NCI-H510A treated with DMSO at 0.1 percent for 48 hours (cell line): Measurements from ENCODE around the gene GNB3.

Experiments used
- DNase-seq: peaks from one replicate; lab custom pipeline; 2025; lab: John Stamatoyannopoulos, UW

The GNB3 gene

DNA sequence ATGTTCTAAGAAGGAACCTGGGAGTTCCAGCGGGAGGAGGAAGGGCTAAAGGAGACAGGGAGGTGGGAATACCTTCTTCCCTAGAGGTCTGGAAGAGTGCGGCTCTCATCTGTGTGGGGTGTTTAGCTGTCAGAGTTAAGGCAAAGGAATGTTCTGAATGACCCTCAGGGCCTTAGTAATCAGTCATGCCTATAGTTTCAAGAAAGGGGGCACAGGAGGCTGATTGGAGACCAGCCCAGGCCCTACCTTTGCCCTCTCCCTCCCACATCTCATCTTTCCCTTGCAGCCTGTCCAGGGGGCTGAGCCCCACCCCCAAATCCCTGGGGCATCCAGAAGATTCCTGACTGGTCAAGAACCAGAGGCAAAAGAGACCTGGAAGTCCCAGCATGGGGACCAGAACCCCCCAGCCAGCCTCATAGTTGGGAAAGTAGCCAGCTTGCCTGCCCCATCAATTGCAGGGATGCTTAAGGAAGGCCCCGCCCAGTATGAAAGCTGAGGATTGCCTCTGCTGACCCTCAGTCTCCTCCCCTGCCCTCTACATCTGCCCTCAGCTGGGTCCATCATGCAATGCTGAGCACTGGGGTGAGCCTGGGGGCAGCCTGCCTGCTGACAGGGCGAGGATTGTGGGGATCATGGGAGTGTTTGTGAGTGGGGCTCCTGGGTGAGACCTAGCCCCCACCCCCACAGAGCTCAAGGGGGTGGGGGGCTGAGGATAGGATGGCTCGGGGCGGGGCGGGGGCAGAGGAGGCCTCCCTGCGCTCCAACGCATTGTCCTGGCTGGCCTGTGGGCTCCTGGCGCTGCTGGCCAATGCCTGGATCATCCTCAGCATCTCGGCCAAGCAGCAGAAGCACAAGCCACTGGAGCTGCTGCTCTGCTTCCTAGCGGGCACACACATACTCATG is 17.3 kb upstream of the GNB3 start:
- no peak for DNase-seq

DNA sequence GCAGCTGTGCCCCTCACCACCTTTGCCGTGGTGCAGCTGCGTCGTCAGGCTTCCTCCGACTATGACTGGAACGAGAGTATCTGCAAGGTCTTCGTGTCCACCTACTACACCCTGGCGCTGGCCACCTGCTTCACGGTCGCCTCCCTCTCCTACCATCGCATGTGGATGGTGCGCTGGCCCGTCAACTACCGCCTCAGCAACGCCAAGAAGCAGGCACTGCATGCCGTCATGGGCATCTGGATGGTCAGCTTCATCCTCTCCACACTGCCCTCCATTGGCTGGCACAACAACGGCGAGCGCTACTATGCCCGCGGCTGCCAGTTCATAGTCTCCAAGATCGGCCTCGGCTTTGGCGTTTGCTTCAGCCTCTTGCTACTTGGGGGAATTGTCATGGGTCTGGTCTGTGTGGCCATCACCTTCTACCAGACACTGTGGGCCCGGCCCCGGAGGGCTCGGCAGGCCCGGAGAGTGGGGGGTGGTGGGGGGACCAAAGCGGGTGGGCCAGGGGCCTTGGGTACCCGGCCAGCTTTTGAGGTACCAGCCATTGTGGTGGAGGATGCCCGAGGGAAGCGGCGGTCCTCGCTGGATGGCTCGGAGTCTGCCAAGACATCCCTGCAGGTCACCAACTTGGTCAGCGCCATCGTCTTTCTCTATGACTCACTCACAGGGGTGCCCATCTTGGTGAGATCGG is 16.5 kb upstream of the GNB3 start:
- no peak for DNase-seq

DNA sequence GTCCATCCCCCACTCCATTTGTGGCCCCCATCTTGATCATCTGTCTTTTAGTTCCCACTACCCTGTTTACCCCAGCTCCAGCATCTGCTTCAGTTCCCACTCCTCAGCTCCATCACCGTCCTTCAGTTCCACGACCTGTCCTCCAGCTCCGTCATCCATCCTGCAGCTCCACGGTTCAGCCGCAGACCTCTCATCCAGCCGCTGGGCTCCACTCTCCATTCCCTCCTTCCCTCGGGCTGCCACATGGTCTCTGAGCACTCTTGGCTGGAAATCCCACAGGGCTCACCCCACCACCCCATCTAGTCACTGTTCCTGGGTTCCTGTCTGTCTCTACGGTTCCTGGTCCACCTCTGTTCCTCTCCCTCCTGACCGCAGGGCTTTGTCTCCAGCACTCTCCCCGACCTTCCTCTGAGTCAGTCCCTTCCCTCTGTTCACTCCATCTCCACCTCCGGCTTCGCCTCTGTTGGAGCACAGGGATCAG is 15.8 kb upstream of the GNB3 start:
- no peak for DNase-seq

- DNase-seq, result peak; percentile 69
These were observed 15.2 kb upstream of the GNB3 start for GRCh38 chr12:6825398-6826124.

- DNase-seq, result no peak
These were observed 14.5 kb upstream of the GNB3 start for GRCh38 chr12:6826125-6826733.

DNA sequence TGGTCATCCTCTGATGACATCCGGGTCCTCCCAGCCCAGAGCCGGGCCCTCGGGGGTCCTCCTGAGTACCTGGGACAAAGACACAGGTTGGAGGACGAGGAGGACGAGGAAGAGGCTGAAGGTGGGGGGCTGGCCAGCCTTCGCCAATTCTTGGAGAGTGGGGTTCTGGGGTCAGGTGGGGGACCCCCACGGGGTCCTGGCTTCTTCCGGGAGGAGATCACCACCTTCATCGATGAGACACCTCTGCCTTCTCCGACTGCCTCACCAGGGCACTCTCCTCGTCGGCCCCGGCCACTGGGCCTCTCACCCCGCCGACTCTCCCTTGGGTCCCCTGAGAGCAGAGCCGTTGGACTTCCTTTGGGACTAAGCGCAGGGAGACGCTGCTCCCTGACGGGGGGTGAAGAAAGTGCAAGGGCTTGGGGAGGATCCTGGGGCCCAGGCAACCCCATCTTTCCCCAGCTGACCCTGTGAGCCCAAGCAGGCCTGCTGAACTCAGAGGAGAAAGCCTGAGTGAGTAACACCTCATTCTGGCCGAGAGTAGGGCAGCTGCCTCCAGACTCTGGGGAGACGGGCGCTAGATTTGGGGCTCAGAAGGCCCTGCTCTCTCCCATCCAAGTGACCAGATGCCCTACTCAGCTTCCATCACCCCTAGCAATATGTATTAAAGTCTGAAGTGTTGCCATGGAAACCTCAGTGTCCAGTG is 13.8 kb upstream of the GNB3 start:
- DNase-seq, result no peak

DNA sequence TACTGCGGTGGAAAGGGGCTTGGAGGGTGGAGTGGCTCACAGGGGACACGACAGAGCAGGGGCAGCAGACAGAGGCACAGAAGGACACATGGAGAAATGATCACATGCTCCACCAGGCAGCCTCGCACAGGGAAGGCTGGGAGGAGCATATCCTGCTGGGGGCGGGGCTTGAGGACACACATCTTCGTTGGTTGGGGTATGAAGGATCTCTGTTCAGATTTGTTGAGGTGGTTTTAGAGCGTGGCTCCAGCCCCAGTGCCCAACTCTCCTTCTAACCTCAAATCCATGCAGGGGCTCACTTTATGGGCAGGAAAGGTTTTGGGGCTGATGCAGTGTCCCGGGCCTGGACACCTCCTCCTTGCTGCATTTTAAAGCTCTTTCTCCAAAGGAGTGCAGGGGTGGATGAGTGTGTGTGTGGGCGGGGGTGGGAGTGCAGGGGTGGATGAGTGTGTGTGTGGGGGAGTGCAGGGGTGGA is 13.3 kb upstream of the GNB3 start:
- peak; percentile 38 for DNase-seq

DNA sequence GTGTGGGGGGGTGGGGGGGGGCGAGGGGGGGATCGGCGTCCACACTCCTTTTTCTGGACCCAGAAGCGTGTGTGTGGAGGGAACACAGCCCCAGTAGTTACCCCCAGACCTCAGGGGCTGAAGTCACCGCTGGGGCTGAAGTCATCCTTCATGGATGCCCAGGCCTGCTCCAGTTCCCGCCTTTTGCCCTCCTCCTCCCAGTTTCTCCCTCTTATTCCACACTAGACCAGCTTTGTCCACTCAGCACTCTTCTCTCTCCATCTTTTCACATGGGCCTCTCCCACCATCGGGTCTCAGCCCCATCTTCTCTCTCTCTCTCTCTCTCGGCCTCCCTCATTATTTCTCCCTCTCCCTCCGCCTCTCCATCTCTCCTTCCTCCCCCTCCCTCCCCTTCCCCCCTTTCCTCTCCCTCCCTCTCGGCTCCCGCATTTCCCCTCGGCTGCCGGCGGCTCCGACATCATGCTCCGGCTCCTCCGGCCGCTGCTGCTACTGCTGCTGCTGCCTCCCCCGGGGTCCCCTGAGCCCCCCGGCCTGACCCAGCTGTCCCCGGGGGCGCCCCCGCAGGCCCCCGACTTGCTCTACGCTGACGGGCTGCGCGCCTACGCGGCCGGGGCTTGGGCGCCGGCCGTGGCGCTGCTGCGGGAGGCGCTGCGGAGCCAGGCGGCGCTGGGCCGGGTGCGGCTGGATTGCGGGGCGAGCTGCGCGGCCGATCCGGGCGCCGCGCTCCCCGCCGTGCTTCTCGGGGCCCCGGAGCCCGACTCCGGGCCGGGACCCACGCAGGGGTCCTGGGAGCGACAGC is 12.5 kb upstream of the GNB3 start, which contains the start of gene P3H3:
Gene P3H3 (plus strand): TSS at position 426 of the 799 bp plus-strand sequence. CDS start 34 bp downstream, at position 460.
- DNase-seq, result peak; percentile 23

- DNase-seq, result no peak
These were observed 11.8 kb upstream of the GNB3 start for GRCh38 chr12:6828781-6829535.

- no peak for DNase-seq
These were observed 11.0 kb upstream of the GNB3 start for GRCh38 chr12:6829536-6830220.

DNA sequence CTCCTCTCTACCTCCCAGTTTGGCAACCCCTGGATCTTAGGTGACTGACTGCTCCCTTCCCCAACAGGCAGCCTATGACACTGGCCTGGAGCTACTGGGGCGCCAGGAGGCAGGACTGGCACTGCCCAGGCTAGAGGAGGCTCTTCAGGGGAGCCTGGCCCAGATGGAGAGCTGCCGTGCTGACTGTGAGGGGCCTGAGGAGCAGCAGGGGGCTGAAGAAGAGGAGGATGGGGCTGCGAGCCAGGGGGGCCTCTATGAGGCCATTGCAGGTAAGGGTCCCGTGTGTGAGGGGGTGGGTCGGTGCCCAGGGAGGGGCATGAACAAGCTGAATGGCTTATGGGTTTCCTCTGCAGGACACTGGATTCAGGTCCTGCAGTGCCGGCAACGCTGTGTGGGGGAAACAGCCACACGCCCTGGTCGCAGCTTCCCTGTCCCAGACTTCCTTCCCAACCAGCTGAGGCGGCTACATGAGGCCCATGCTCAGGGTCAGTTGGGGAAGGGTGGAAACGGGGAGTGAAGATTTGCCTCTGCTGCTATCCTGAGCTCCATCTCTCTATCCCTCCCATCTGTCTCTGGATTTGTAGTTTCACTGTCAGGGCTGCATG is 10.3 kb upstream of the GNB3 start:
- no peak for DNase-seq

DNA sequence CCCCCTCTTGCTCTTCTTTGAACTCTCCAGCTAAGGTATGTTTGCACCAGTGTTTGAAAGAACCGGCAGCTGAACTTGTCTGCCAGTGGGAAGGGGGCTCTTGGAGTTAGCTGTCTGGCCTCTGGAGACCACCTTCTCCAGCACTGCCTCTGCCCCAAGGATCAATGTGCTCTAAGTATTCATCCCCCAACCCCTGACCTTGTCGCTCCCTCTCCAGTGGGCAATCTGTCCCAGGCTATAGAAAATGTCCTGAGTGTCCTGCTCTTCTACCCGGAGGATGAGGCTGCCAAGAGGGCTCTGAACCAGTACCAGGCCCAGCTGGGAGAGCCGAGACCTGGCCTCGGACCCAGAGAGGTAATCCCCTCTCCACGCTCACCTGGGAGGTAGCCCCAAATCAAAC is 9.7 kb upstream of the GNB3 start:
- no peak for DNase-seq

- no peak for DNase-seq
These were observed 9.2 kb upstream of the GNB3 start for GRCh38 chr12:6831450-6831995.

GRCh38 chr12:6832125-6832524 is 8.6 kb upstream of the GNB3 start:
- DNase-seq, result no peak

- DNase-seq, result no peak
These were observed 7.4 kb upstream of the GNB3 start for GRCh38 chr12:6833189-6833890.

DNA sequence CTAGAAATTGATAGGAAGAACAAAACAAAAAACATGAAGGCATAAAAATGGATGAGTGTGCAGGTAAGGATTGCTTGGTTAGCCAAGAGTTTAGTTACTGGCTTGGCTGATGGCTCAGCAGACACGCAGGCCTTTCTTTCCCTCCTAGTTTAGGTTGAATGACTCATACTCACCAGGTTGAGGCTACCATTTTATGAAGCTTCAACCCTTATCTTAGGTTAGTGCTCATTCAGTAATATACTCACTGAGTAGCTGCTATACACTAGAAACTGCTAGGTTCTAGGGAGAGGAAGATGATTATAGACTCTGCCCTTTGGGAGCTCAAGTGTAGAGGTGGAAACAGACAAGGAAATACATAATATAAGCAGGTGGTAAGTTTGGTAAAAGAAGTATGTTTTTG is 6.5 kb upstream of the GNB3 start:
- no peak for DNase-seq

GRCh38 chr12:6834873-6835272 is 5.9 kb upstream of the GNB3 start:
- DNase-seq, result no peak

DNA sequence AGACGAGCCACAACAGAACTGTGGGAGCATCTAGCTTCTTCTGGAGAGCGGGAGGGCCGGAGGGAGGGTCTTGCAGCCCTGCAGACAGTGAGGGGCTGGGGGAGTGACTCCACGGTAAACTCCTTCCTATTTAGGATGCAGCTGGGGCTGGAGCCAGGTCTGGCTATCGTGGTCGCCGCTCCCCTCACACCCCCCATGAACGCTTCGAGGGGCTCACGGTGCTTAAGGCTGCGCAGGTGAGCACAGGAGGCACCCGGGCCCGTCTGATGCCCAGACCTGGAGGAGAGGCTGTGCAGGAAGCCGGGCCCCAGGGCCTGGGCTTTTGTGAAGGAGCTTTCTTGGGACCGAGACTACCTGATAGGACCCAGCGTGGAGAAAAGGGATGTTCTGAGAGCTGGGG is 3.9 kb upstream of the GNB3 start:
- no peak for DNase-seq
